SW480 (cell line): ENCODE results near the gene FHIT.

Experiments used
- DNase-seq: peaks from one replicate; pipeline ENCODE4 v3.0.0-alpha.2; 2016; ENCODE audit warnings: low spot score

FHIT gene

GRCh38 chr3:60216462-60217075, 1034.7 kb downstream of the FHIT start:
- DNase-seq = no peak

- DNase-seq = no peak
These were observed 1035.3 kb downstream of the FHIT start for GRCh38 chr3:60215946-60216345.

GRCh38 chr3:60207905-60208304, 1043.3 kb downstream of the FHIT start:
- no peak for DNase-seq

GRCh38 chr3:60206206-60206605, 1045.0 kb downstream of the FHIT start:
- no peak for DNase-seq

- DNase-seq = no peak
These were observed 1049.1 kb downstream of the FHIT start for GRCh38 chr3:60202052-60202726.

GRCh38 chr3:60199306-60199705, 1051.9 kb downstream of the FHIT start:
- no peak for DNase-seq

- DNase-seq = no peak
These were observed 1053.0 kb downstream of the FHIT start for GRCh38 chr3:60198179-60198720.

- no peak for DNase-seq
These were observed 1058.7 kb downstream of the FHIT start for GRCh38 chr3:60192297-60193114.

GRCh38 chr3:60190073-60190472, 1061.2 kb downstream of the FHIT start:
- DNase-seq = no peak

GRCh38 chr3:60189304-60189703, 1061.9 kb downstream of the FHIT start:
- DNase-seq = no peak

GRCh38 chr3:60188803-60189202, 1062.4 kb downstream of the FHIT start:
- DNase-seq = no peak

- DNase-seq = no peak
These were observed 1063.9 kb downstream of the FHIT start for GRCh38 chr3:60187343-60187742.

- DNase-seq = no peak
These were observed 1064.9 kb downstream of the FHIT start for GRCh38 chr3:60186359-60186758.

- DNase-seq = no peak
These were observed 1066.1 kb downstream of the FHIT start for GRCh38 chr3:60185161-60185560.

GRCh38 chr3:60182697-60183096, 1068.6 kb downstream of the FHIT start:
- no peak for DNase-seq

GRCh38 chr3:60178931-60179653, 1072.2 kb downstream of the FHIT start:
- DNase-seq = peak; percentile 17

GRCh38 chr3:60177726-60178125, 1073.5 kb downstream of the FHIT start:
- no peak for DNase-seq

- DNase-seq = no peak
These were observed 1074.6 kb downstream of the FHIT start for GRCh38 chr3:60176614-60177013.

- DNase-seq = no peak
These were observed 1075.6 kb downstream of the FHIT start for GRCh38 chr3:60175680-60176079.

GRCh38 chr3:60169755-60170154, 1081.5 kb downstream of the FHIT start:
- DNase-seq = no peak

GRCh38 chr3:60167186-60167585, 1084.1 kb downstream of the FHIT start:
- no peak for DNase-seq
